Raji (cell line): ENCODE data around the gene DTX4.

ENCODE experiments used
- POLR2A ChIP-seq: IDR thresholded peaks from 2 replicates; pipeline ENCODE4 v1.6.1; 2011; ENCODE audit warnings: low read depth, low read length, control low read depth; ENCODE audit not compliant: insufficient read depth

DTX4 gene

DNA sequence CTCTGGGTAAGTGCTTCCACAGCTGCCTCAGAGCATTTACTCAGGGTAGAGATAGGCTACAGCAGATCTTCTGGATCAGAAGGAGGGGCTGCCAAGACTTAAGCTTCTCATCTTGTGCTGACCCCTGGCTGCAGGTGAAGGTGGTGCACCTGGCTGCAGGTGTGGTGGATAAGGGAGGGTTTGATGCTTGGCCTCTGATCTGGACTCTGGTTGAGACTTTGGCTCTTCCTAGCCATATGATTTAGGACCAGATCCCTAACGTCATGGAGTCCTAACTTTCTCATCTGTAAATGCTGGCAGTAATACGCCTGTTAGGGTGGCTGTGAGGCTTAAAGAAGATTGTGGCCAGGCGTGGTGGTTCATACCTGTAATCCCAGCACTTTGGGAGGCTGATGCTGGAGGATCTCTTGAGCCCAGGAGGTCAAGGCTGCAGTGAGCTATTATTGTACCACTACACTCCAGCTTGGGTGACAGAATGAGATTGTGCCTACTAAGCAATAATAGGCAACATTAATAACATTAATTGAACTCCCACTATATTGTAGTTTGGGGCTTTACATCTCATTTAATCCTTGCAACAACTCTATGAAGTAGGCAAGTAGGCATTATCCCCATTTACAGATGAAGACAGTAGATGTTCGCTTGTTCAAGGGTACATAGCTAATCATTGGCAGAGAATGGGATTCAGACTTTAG lies 10.7 kb downstream of the DTX4 start:
- no peak for TF ChIP-seq POLR2A

GRCh38 chr11:59183771-59184170 lies 11.8 kb downstream of the DTX4 start:
- no peak for TF ChIP-seq POLR2A

GRCh38 chr11:59184691-59185339 lies 12.9 kb downstream of the DTX4 start:
- TF ChIP-seq POLR2A, result no peak

- no peak for TF ChIP-seq POLR2A
Observed at GRCh38 chr11:59185386-59185945, 13.5 kb downstream of the DTX4 start.

DNA sequence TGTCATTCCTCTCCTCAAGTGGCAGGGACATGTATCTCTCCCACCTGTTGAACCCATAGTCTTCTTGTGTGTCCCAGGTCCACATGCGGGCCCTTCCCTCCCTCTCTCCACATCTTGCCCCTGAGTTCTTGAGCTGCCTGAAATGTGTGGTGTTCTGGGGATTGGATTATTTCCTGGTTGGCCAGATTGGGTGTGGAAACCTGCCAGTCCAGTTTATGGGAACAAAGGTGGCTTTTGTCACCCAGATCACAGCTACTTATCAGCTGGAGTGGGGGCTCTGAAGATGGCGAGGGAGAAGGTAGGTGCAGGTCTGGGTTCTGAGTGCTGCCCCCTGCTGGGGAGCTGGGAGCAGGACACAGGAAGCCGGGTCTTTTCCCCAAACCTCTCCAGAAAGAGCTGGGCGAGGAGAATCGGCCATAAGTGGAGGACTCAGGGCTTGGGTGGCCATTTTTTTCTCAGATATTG lies 14.2 kb downstream of the DTX4 start:
- no peak for TF ChIP-seq POLR2A

DNA sequence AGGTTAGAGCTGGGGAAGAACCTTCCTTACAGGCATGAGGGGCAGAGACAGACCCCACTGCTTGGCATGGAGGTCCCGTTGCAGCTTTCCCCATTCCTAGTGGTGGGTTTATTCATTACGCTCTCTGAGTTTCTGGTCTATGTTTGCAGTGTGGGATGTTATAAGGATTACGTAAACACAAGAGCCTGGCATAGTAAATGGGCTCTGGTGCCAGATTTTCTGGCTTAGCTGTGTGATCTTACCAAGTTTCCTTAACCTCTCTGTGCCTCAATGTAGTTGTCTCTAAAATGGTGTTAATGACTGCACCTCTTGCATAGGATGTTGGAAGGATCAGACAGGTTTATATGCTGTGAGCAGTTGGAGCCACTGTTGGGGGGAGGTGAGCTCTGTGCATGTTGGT lies 15.1 kb downstream of the DTX4 start:
- TF ChIP-seq POLR2A, result no peak

GRCh38 chr11:59187587-59187986 lies 15.7 kb downstream of the DTX4 start:
- TF ChIP-seq POLR2A, result no peak

- TF ChIP-seq POLR2A, result no peak
Observed at GRCh38 chr11:59188954-59189353, 17.0 kb downstream of the DTX4 start.

GRCh38 chr11:59189986-59190385 lies 18.1 kb downstream of the DTX4 start:
- no peak for TF ChIP-seq POLR2A

GRCh38 chr11:59191095-59191494 lies 19.2 kb downstream of the DTX4 start:
- TF ChIP-seq POLR2A, result no peak

DNA sequence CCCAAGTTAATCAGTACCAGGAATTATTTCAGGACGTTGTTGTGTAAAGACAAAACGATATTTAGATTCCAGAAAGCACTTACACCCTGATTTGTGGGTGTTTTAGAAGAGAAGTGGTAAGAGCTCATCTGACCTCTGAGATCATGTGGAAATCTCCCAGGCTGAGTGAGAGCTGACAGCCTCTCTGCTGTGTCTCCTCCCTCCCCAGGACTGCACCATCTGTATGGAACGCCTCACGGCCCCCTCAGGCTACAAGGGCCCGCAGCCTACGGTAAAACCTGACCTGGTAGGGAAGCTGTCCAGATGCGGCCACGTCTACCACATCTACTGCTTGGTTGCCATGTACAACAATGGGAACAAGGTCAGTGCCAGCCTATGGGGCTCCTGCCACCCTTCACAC lies 20.0 kb downstream of the DTX4 start:
- TF ChIP-seq POLR2A, result no peak

- no peak for TF ChIP-seq POLR2A
Observed at GRCh38 chr11:59192446-59193020, 20.6 kb downstream of the DTX4 start.

- no peak for TF ChIP-seq POLR2A
Observed at GRCh38 chr11:59193587-59194130, 21.7 kb downstream of the DTX4 start.

DNA sequence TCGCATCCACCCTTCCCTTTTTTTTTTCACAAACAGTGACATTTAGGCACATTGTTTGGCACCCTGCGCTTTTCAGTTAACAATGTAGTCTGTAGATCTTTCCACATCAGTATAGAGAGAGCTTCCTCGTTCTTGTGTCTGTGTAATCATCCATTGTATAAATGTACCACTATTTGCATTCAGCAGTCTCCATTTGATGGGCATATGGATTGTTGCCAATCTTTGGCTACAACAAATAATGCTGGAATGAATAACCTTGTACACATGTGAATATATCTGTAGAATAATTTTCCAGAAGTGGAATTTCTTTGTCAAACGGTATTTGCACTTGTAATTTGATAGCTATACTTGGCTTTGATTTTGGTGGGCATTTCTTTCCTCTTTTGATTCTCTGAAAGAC lies 23.7 kb downstream of the DTX4 start:
- no peak for TF ChIP-seq POLR2A

DNA sequence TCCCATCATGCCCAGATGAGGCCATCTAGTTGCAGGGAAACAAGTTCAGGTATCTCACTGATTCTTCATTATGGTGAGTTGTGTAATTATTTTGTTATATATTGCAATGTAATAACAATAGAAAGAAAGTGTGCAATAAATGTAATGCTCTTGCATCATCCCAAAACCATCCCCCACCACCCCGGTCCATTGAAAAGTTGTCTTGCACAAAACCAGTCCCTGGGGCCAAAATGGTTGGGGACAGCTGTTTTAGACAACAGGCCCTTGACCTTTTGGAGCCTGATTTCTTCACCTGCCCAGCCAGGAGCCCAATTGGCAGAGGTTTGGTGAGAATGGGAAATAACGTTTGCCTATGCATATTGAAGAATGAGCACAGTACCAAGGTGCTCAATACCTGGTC lies 24.8 kb downstream of the DTX4 start:
- no peak for TF ChIP-seq POLR2A

DNA sequence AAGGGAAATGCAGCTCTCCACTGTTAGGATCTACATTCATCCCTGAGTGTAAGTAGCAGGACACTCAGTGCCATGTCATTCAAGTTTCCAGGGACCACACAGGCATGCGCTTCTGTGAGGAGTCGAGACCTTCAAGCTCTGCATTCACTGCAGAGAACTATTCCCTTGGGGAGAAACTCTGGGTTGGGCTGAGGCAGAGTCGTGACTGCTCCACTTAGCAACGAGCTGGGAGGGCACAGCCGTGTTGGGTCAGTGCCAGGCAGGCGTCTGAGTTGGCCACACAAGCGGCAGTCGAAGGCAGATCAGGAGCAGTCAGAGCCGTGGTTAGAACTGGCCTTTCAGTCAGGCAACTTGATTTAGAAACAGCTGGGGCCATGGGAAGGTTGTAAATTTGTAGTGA lies 26.1 kb downstream of the DTX4 start:
- no peak for TF ChIP-seq POLR2A
